Left ventricle myocardium inferior (tissue), 1 donor: ENCODE results near the gene RORB. TPM values are rescaled to one million over a fixed set of nuclear protein-coding genes. Genes with fewer than 3 reads are reported as not detected.

Experiments used
- DNase-seq: peaks from one replicate; pipeline ENCODE4 v3.0.0-alpha.2; 2020
- H3K27ac ChIP-seq: fragments of 200-600 bp; replicated peaks from 2 replicates; pipeline ENCODE4 v1.8.0; 2021
- H3K27me3 ChIP-seq: fragments of 200-600 bp; 2 replicates; pipeline ENCODE4 v1.8.0; 2021; ENCODE audit warnings: low read depth
- H3K36me3 ChIP-seq: fragments of 200-600 bp; 2 replicates; pipeline ENCODE4 v1.8.0; 2021
- H3K4me1 ChIP-seq: fragments of 200-600 bp; 2 replicates; pipeline ENCODE4 v1.8.0; 2021
- H3K4me3 ChIP-seq: fragments of 200-600 bp; 2 replicates; pipeline ENCODE4 v1.8.0; 2021; ENCODE audit warnings: mild to moderate bottlenecking, moderate library complexity
- H3K9me3 ChIP-seq: fragments of 200-600 bp; replicated peaks from 2 replicates; pipeline ENCODE4 v1.8.0; 2021
- CTCF ChIP-seq: fragments of 200-600 bp; IDR thresholded peaks from 2 replicates; pipeline ENCODE4 v1.8.0; 2021; ENCODE audit warnings: antibody characterized with exemption, mild to moderate bottlenecking, borderline replicate concordance
- intact Hi-C: fragments of 100-400 bp; cut with micrococcal nuclease; formaldehyde crosslinking; loops from one replicate; pipeline ENCODE4 v1.11.0; 2022
- total RNA-seq: library from RNA; stranded (reverse); fragmentation: NEBNext Ultra II Directional; extraction: Animal tissue kit (Norgen Biotek cat#: 25700); gene quantifications from one replicate; pipeline ENCODE4 v1.2.1, GENCODE V29; 2021
- donor health status: DM: no; HTN: yes; CAD: no; lungs with severe emphysema.

The RORB gene
- total RNA-seq, 1 donor from 2014 or later = 1.2 TPM

DNA sequence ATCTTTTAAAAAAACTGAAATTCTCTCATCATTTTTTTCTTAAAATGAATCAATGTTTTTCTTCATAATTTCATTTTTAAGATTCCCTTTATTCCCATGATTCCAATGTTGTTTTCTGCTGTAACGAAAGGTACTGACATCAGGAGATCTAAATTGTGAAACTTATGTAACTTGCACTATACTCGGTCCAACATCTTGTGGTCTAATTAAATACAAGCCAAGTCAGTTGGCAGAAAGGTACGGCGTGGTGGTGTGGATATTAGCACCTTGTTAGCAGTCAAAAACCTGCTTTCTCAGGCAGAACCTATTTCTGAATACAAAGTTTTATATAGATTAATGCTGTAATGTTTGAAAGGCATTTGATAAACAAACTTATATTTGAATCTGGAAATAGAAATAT is 20.1 kb downstream of the RORB start:
- Histone ChIP-seq H3K9me3 (no peaks in the 10 kb centered on the region), H3K36me3 (no peaks in the 10 kb centered on the region), H3K27me3 (no peaks in the 10 kb centered on the region), H3K27ac (no peak overlapping the region), H3K4me3 (no peak overlapping the region), H3K4me1 (no peaks in the 10 kb centered on the region)
- no peak for TF ChIP-seq CTCF
- DNase-seq = no peak
- intact Hi-C loops = no loop called here

- TF ChIP-seq CTCF = no peak
- no peaks in the 10 kb centered on the region for H3K4me1 ChIP-seq
These were observed 22.3 kb downstream of the RORB start for GRCh38 chr9:74519419-74519818.

GRCh38 chr9:74521009-74521408 is 23.9 kb downstream of the RORB start:
- TF ChIP-seq CTCF = no peak

More at GRCh38 chr9:74519419-74519818, 22.3 kb downstream of the RORB start:
- Histone ChIP-seq H3K9me3 (no peaks in the 10 kb centered on the region), H3K27ac (no peak overlapping the region), H3K36me3 (no peaks in the 10 kb centered on the region), H3K4me3 (no peak overlapping the region), H3K27me3 (no peaks in the 10 kb centered on the region)
- intact Hi-C loops = no loop called here
- no peak for DNase-seq

GRCh38 chr9:74524289-74524688 is 27.2 kb downstream of the RORB start:
- intact Hi-C loops = no loop called here
- no peaks in the 10 kb centered on the region for H3K4me1 ChIP-seq
- no peaks in the 10 kb centered on the region for H3K36me3 ChIP-seq
- H3K27ac ChIP-seq = no peak overlapping the region
- no peak for TF ChIP-seq CTCF
- DNase-seq = no peak
- H3K27me3 ChIP-seq = no peaks in the 10 kb centered on the region
- no peaks in the 10 kb centered on the region for H3K9me3 ChIP-seq
- no peak overlapping the region for H3K4me3 ChIP-seq

More at GRCh38 chr9:74521009-74521408, 23.9 kb downstream of the RORB start:
- Histone ChIP-seq H3K27ac (no peak overlapping the region), H3K4me3 (no peak overlapping the region), H3K4me1 (no peaks in the 10 kb centered on the region), H3K36me3 (no peaks in the 10 kb centered on the region), H3K27me3 (no peaks in the 10 kb centered on the region), H3K9me3 (no peaks in the 10 kb centered on the region)
- intact Hi-C loops = no loop called here
- DNase-seq = no peak

DNA sequence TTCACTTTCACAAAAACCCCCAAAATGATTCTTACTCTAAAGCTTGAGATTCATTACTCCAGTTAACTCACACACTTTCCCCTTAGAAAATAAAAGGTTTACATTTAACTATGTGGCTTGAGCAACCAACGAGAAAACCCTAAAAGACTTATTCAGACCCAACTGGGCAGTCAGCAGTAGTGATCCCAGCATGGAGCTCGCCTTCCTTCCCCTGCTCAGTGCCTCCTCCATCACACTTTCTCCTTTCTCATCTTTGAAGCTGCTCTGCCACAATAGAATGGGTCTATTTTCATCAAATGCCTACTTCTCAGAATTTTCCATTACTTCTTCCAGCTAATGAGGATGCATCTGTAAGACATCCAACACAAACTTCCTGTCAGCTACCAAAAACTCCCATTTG is 29.1 kb downstream of the RORB start:
- DNase-seq = no peak
- intact Hi-C loops = no loop called here
- Histone ChIP-seq H3K4me3 (no peak overlapping the region), H3K4me1 (no peaks in the 10 kb centered on the region), H3K9me3 (no peaks in the 10 kb centered on the region), H3K27ac (no peak overlapping the region), H3K27me3 (no peaks in the 10 kb centered on the region), H3K36me3 (no peaks in the 10 kb centered on the region)
- TF ChIP-seq CTCF = no peak

DNA sequence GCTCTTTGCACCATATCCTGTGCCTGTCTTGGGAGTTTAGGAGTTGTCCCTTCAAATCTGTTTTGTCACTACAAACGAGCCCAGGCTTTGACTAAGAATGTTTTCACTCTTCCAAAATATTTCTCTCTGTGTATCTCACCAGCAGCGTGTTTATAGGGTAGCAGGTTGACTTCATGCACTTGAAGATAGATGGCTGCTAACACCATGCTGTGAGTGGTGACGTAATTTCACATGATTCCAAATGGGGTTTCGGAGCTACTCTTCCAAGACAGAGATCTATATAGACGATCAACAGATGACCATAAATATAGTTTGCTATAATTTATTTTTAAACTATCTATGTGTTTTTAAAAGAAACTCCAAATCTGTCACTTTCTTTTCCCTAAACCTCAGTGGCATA is 30.6 kb downstream of the RORB start:
- H3K9me3 ChIP-seq = no peaks in the 10 kb centered on the region
- H3K4me1 ChIP-seq = no peaks in the 10 kb centered on the region
- no peak overlapping the region for H3K4me3 ChIP-seq
- DNase-seq = no peak
- intact Hi-C loops = no loop called here
- no peaks in the 10 kb centered on the region for H3K36me3 ChIP-seq
- no peak for TF ChIP-seq CTCF
- H3K27ac ChIP-seq = no peak overlapping the region
- no peaks in the 10 kb centered on the region for H3K27me3 ChIP-seq
